Cardiac muscle cell (in vitro differentiated cells and primary cell): ENCODE results near the gene RFTN1. TPM values are rescaled to one million over a fixed set of nuclear protein-coding genes. Genes with fewer than 3 reads are reported as not detected.

ENCODE experiments used
- DNase-seq, 2 donors: peaks; one replicate each; pipeline versions ENCODE4 v3.0.0 to v3.0.0-alpha.2; 2010 to 2017; ENCODE audit warnings: low read depth in 1 of 2, low spot score in 1 of 2
- H3K27ac ChIP-seq: fragments of 200-600 bp; sonication (generic); 2 replicates; pipeline ENCODE4 v1.5.1; 2016
- H3K27me3 ChIP-seq: fragments of 200-600 bp; sonication (generic); 2 replicates; pipeline ENCODE4 v1.6.0; 2016; ENCODE audit warnings: control low read depth
- H3K36me3 ChIP-seq: fragments of 200-600 bp; sonication (generic); 2 replicates; pipeline ENCODE4 v1.5.1; 2016; ENCODE audit warnings: control low read depth
- H3K4me1 ChIP-seq: fragments of 200-600 bp; sonication (generic); 2 replicates; pipeline ENCODE4 v1.8.1; 2017; ENCODE audit warnings: low read depth, mild to moderate bottlenecking, mixed run types
- H3K4me3 ChIP-seq: fragments of 200-600 bp; sonication (generic); 2 replicates; pipeline ENCODE4 v1.5.1; 2016; ENCODE audit warnings: mild to moderate bottlenecking
- H3K9me3 ChIP-seq: fragments of 200-600 bp; sonication (generic); 2 replicates; pipeline ENCODE4 v1.5.1; 2017; ENCODE audit warnings: low read depth, mild to moderate bottlenecking, control low read depth
- CTCF ChIP-seq: IDR thresholded peaks from 2 replicates; pipeline ENCODE4 v1.5.1; 2012; ENCODE audit warnings: low read depth, mild to moderate bottlenecking, low read length
- polyA plus RNA-seq: library from polyadenylated mRNA; unstranded; fragments of >200 nt; fragmentation: Nextera tagmentation; extraction: Ambion mirVana; gene quantifications from 2 replicates; pipeline ENCODE4 v1.2.1, GENCODE V29; 2016
- total RNA-seq: library from RNA; depleted of rRNA; stranded (reverse); fragments of >200 nt; gene quantifications from 2 replicates; pipeline ENCODE4 v1.2.3, GENCODE V29; 2016

The RFTN1 gene
- total and polyA plus RNA-seq, 2 experiments from 2014 or later: 30.6 to 42.4 TPM

GRCh38 chr3:16439848-16440708 lies 73.4 kb downstream of the RFTN1 start:
- Histone ChIP-seq H3K36me3 (no peaks in the 10 kb centered on the region), H3K27ac (peak overlapping the region; percentile 18), H3K9me3 (no peaks in the 10 kb centered on the region), H3K4me1 (peaks cover 31% of the 10 kb centered on the region), H3K4me3 (no peak overlapping the region), H3K27me3 (no peaks in the 10 kb centered on the region)
- TF ChIP-seq CTCF: no peak
- no peak for DNase-seq

GRCh38 chr3:16439163-16439847 lies 74.2 kb downstream of the RFTN1 start:
- H3K4me3 ChIP-seq: no peak overlapping the region
- no peaks in the 10 kb centered on the region for H3K9me3 ChIP-seq
- H3K27me3 ChIP-seq: no peaks in the 10 kb centered on the region
- H3K4me1 ChIP-seq: peaks cover 31% of the 10 kb centered on the region
- DNase-seq: peak in 1 of 2 donors; percentile 70
- no peaks in the 10 kb centered on the region for H3K36me3 ChIP-seq
- no peak for TF ChIP-seq CTCF
- peak overlapping the region; percentile 18 for H3K27ac ChIP-seq

GRCh38 chr3:16437640-16438039 lies 75.9 kb downstream of the RFTN1 start:
- Histone ChIP-seq H3K36me3 (no peaks in the 10 kb centered on the region), H3K27ac (peak overlapping the region; percentile 13), H3K4me3 (no peak overlapping the region), H3K9me3 (no peaks in the 10 kb centered on the region), H3K27me3 (no peaks in the 10 kb centered on the region), H3K4me1 (peaks cover 31% of the 10 kb centered on the region)
- peak in 1 of 2 donors; percentile 26 for DNase-seq
- no peak for TF ChIP-seq CTCF

GRCh38 chr3:16433701-16434151 lies 79.8 kb downstream of the RFTN1 start:
- H3K27me3 ChIP-seq: no peaks in the 10 kb centered on the region
- DNase-seq: no peak
- no peak overlapping the region for H3K4me3 ChIP-seq
- TF ChIP-seq CTCF: no peak
- H3K27ac ChIP-seq: no peak overlapping the region
- H3K9me3 ChIP-seq: no peaks in the 10 kb centered on the region
- no peaks in the 10 kb centered on the region for H3K36me3 ChIP-seq
- H3K4me1 ChIP-seq: peaks cover 11% of the 10 kb centered on the region

DNA sequence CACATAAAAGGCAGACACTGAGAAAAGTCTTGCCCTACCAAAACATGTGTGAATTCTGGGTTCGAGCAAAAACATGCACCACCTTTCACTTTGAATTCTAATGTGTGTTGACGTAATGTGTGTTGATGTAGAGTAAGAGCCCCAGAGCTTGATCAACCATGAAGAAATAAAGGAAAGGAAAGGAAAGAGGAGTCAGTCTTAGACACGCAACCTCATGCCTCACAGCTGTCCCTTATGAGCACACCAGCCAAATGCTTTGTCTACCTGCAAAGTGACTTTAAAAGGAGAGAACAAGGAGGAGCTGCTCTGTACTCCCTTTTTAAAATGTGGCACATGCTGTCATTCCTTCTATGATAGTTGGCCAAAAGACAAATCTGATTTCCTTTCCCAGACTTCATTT lies 80.8 kb downstream of the RFTN1 start:
- Histone ChIP-seq H3K27ac (no peak overlapping the region), H3K4me3 (no peak overlapping the region), H3K27me3 (no peaks in the 10 kb centered on the region), H3K4me1 (peaks cover 5% of the 10 kb centered on the region), H3K9me3 (no peaks in the 10 kb centered on the region), H3K36me3 (no peaks in the 10 kb centered on the region)
- no peak for DNase-seq
- TF ChIP-seq CTCF: no peak
